HG02970 (cell line): ENCODE results near the gene LSAMP.
"Not testable (repeated sequence)": the region's sequence is repeated elsewhere in the genome, so short reads cannot be mapped to it uniquely, and the experiment has no call there.

ENCODE experiments used
- ATAC-seq: cut with Tn5 transposase; IDR thresholded peaks from one replicate; pipeline ENCODE4 v1.9.1; 2021; ENCODE audit warnings: mild to moderate bottlenecking, moderate library complexity, moderate number of reproducible peaks; ENCODE audit not compliant: unreplicated experiment, low FRiP score

The LSAMP gene

GRCh38 chr3:116254541-116254940 lies 190.7 kb downstream of the LSAMP start:
- no peak for ATAC-seq

- ATAC-seq = no peak
Observed at GRCh38 chr3:116253511-116253910, 191.8 kb downstream of the LSAMP start.

GRCh38 chr3:116247605-116248004 lies 197.7 kb downstream of the LSAMP start:
- no peak for ATAC-seq

- ATAC-seq = no peak
Observed at GRCh38 chr3:116246406-116246980, 198.8 kb downstream of the LSAMP start.

- ATAC-seq = no peak
Observed at GRCh38 chr3:116242825-116243224, 202.5 kb downstream of the LSAMP start.

GRCh38 chr3:116241677-116242076 lies 203.6 kb downstream of the LSAMP start:
- ATAC-seq = no peak

- no peak for ATAC-seq
Observed at GRCh38 chr3:116240261-116240660, 205.0 kb downstream of the LSAMP start.

- ATAC-seq = no peak
Observed at GRCh38 chr3:116238846-116239565, 206.3 kb downstream of the LSAMP start.

GRCh38 chr3:116233711-116234357 lies 211.5 kb downstream of the LSAMP start:
- no peak for ATAC-seq

- no peak for ATAC-seq
Observed at GRCh38 chr3:116230431-116231020, 214.8 kb downstream of the LSAMP start.

GRCh38 chr3:116226266-116226665 lies 219.0 kb downstream of the LSAMP start:
- no peak for ATAC-seq

GRCh38 chr3:116216761-116217160 lies 228.5 kb downstream of the LSAMP start:
- no peak for ATAC-seq

- no peak for ATAC-seq
Observed at GRCh38 chr3:116211901-116212300, 233.4 kb downstream of the LSAMP start.

GRCh38 chr3:116208830-116209229 lies 236.5 kb downstream of the LSAMP start:
- ATAC-seq = not testable (repeated sequence)

GRCh38 chr3:116200956-116201690 lies 244.2 kb downstream of the LSAMP start:
- no peak for ATAC-seq

GRCh38 chr3:116199063-116199462 lies 246.2 kb downstream of the LSAMP start:
- no peak for ATAC-seq

- ATAC-seq = no peak
Observed at GRCh38 chr3:116198087-116198486, 247.2 kb downstream of the LSAMP start.

- ATAC-seq = no peak
Observed at GRCh38 chr3:116192464-116192863, 252.8 kb downstream of the LSAMP start.

- ATAC-seq = no peak
Observed at GRCh38 chr3:116191409-116191808, 253.9 kb downstream of the LSAMP start.

GRCh38 chr3:116190095-116190494 lies 255.2 kb downstream of the LSAMP start:
- no peak for ATAC-seq
